ENCODE measurements around the gene USP25. TPM values are rescaled to one million over a fixed set of nuclear protein-coding genes. Genes with fewer than 3 reads are reported as not detected.

The USP25 gene
- total and polyA plus RNA-seq, 2 of the 8 experiments (the other 6 are each of a cell fraction or from before 2014, with no cell fraction given) = 11.2 to 48.1 TPM

GRCh38 chr21:15896501-15896900, 166.7 kb downstream of the USP25 start:
- H3K27ac ChIP-seq (ENCODE audit: low read depth, low read length) = no peak overlapping the region
- no peaks in the 10 kb centered on the region for H3K4me1 ChIP-seq (replicated peaks in 1 of 4; ENCODE audit: control insufficient read depth in 3 of 4, insufficient read depth in 4 of 4, low read length in 3 of 4)
- H3K36me3 ChIP-seq (ENCODE audit: control insufficient read depth in 2 of 4, insufficient read depth in 4 of 4, low read length in 3 of 4) = no peaks in the 10 kb centered on the region; a peak in 1 of 8 replicates
- H2BK15ac ChIP-seq (ENCODE audit: low read length) = no peak overlapping the region
- no peaks in the 10 kb centered on the region for H4K20me1 ChIP-seq (replicated peaks in 1 of 2; ENCODE audit: control insufficient read depth in 1 of 2, insufficient read depth in 2 of 2, low read length in 2 of 2)
- H3K4me3 ChIP-seq (ENCODE audit: extremely low read depth in 1 of 4, insufficient read depth in 2 of 4, low read depth in 3 of 4, low read length in 4 of 4) = no peak overlapping the region
- H3K14ac ChIP-seq (ENCODE audit: insufficient read length) = no peak overlapping the region
- H2BK120ac ChIP-seq (replicated peaks; ENCODE audit: low read depth, low read length) = no peak overlapping the region
- H2BK12ac ChIP-seq (ENCODE audit: low read depth, low read length) = no peak overlapping the region
- FAIRE-seq = no peak
- H4K8ac ChIP-seq (ENCODE audit: extremely low read depth, insufficient read depth, low read length) = no peak overlapping the region
- no peak overlapping the region for H3K4ac ChIP-seq (replicated peaks; ENCODE audit: insufficient read length, low read depth, low read length)
- H2AFZ ChIP-seq (ENCODE audit: low read length) = no peak overlapping the region
- DNase-seq (ENCODE audit: low read depth in 1 of 2, low spot score in 2 of 2) = no peak
- no peaks in the 10 kb centered on the region for H3K27me3 ChIP-seq (replicated peaks in 1 of 4; ENCODE audit: control insufficient read depth in 3 of 4, extremely low read depth in 1 of 4, insufficient read depth in 3 of 4, low read length in 3 of 4)
- ChIA-PET CTCF (ENCODE audit: partially characterized antibody) (no interaction called here), POLR2A (ENCODE audit: partially characterized antibody) (interaction anchor here (0.5 to 0.9 kb wide), 2 partner anchors 8 to 59 kb away, joined by 3 to 4 read pairs; no protein-coding TSS in a partner anchor)
- H3K79me2 ChIP-seq (ENCODE audit: control insufficient read depth in 1 of 2, insufficient read depth in 2 of 2, low read length in 2 of 2) = no peaks in the 10 kb centered on the region
- no peak overlapping the region for H3K23ac ChIP-seq (ENCODE audit: insufficient read length)
- H3K9me3 ChIP-seq (ENCODE audit: insufficient read depth in 2 of 2, low read depth in 1 of 2, low read length in 1 of 2) = peaks cover 10 to 14% of the 10 kb centered on the region in 2 experiments; a peak in 2 of 4 replicates
- H4K5ac ChIP-seq (ENCODE audit: insufficient read length, low read depth, low read length) = no peak overlapping the region
- TF ChIP-seq MAX (IDR thresholded peaks at IDR 0.05) (peak; percentile 52; the same call in 1 of the 2 replicates), SAP30 (IDR thresholded peaks at IDR 0.05; ENCODE audit: insufficient read depth, insufficient replicate concordance, low read length) (no peak)
- TF ChIP-seq, protein P1, sequence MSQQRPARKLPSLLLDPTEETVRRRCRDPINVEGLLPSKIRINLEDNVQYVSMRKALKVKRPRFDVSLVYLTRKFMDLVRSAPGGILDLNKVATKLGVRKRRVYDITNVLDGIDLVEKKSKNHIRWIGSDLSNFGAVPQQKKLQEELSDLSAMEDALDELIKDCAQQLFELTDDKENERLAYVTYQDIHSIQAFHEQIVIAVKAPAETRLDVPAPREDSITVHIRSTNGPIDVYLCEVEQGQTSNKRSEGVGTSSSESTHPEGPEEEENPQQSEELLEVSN (IDR thresholded peaks at IDR 0.05) = peak; percentile 30; the same call in 1 of the 2 replicates
- no peaks in the 10 kb centered on the region for H3K79me1 ChIP-seq (ENCODE audit: low read depth, low read length)
- H3K9ac ChIP-seq (replicated peaks in 1 of 4; ENCODE audit: extremely low read depth in 1 of 4, low read depth in 3 of 4, low read length in 3 of 4) = no peak overlapping the region
- H2BK20ac ChIP-seq (ENCODE audit: low read length) = no peak overlapping the region
- H3K4me2 ChIP-seq (ENCODE audit: insufficient read depth in 1 of 2, low read depth in 2 of 2, low read length in 2 of 2) = no peak overlapping the region
- 87% methylated on average over 4 of the region's 4 CpGs; no CpG with 5 or more reads in 1 of the 2 experiments for WGBS, 2 experiments (ENCODE audit: extremely low coverage in 1 of 2, insufficient coverage in 1 of 2, insufficient read length in 1 of 2, insufficient replicate concordance in 2 of 2, low coverage in 1 of 2, low lambda C conversion rate in 2 of 2, missing lambda C conversion rate in 1 of 2)
- no peak overlapping the region for H2AK5ac ChIP-seq (ENCODE audit: low read depth, low read length)
- H4K91ac ChIP-seq (replicated peaks; ENCODE audit: insufficient read length, low read length) = no peak overlapping the region
- H3K56ac ChIP-seq (replicated peaks; ENCODE audit: insufficient read length, low read depth, low read length) = no peak overlapping the region
- no peak overlapping the region for H3K18ac ChIP-seq (ENCODE audit: extremely low read depth, low read length)
- H3K23me2 ChIP-seq (ENCODE audit: low read depth, low read length) = no peaks in the 10 kb centered on the region
- no peak overlapping the region for H2BK5ac ChIP-seq (ENCODE audit: low read depth, low read length)

Measured in H1 (cell line).